ENCODE measurements around the gene FLRT2. TPM values are rescaled to one million over a fixed set of nuclear protein-coding genes. Genes with fewer than 3 reads are reported as not detected.

The FLRT2 gene
- total RNA-seq, 1 experiment from 2014 or later, result not detected

GRCh38 chr14:85599939-85600338, 70.0 kb downstream of the FLRT2 start:
- intact Hi-C loops (cut with micrococcal nuclease; ENCODE audit: unreplicated experiment), result no loop called here
- Mint-ChIP-seq H3K27ac (ENCODE audit: unreplicated experiment) (no peak overlapping the region), H3K4me1 (ENCODE audit: low read depth, unreplicated experiment) (no peaks in the 10 kb centered on the region), H3K4me3 (ENCODE audit: low read depth, unreplicated experiment) (no peak overlapping the region), H3K27me3 (ENCODE audit: unreplicated experiment) (no peaks in the 10 kb centered on the region), H3K9me3 (ENCODE audit: low read depth, unreplicated experiment) (peaks cover 17% of the 10 kb centered on the region), H3K36me3 (ENCODE audit: insufficient read depth, unreplicated experiment) (no peaks in the 10 kb centered on the region)
- no peak for DNase-seq
- CTCF ChIA-PET, result no interaction called here
- no TSS peak for BruUV-seq (replicated peaks)
- TF ChIP-seq, protein P1, sequence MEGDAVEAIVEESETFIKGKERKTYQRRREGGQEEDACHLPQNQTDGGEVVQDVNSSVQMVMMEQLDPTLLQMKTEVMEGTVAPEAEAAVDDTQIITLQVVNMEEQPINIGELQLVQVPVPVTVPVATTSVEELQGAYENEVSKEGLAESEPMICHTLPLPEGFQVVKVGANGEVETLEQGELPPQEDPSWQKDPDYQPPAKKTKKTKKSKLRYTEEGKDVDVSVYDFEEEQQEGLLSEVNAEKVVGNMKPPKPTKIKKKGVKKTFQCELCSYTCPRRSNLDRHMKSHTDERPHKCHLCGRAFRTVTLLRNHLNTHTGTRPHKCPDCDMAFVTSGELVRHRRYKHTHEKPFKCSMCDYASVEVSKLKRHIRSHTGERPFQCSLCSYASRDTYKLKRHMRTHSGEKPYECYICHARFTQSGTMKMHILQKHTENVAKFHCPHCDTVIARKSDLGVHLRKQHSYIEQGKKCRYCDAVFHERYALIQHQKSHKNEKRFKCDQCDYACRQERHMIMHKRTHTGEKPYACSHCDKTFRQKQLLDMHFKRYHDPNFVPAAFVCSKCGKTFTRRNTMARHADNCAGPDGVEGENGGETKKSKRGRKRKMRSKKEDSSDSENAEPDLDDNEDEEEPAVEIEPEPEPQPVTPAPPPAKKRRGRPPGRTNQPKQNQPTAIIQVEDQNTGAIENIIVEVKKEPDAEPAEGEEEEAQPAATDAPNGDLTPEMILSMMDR (IDR thresholded peaks at IDR 0.05; ENCODE audit: unreplicated experiment), result no peak

DNA sequence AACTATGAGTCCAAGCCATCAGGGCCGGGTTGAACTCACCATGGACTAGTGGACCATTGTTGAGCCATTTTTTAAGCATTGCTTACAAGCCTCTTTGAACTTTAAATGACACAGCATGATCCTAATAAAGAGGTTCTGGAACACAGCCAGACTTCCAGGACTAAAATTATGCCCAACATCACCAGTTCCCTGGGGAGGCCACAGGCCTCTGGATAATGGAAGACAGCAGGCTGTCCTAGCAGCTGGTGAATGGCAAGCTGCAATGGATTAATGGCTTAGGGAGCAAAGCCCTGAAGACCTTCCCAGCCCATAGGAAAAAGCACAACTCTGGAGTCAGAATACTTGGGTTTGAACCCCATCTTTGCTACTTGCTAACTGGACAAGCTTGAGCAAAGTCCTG, 71.3 kb downstream of the FLRT2 start:
- TF ChIP-seq, protein P1 (IDR thresholded peaks at IDR 0.05; ENCODE audit: unreplicated experiment), result no peak
- H3K9me3 Mint-ChIP-seq (ENCODE audit: low read depth, unreplicated experiment), result peaks cover 17% of the 10 kb centered on the region
- no peaks in the 10 kb centered on the region for H3K27me3 Mint-ChIP-seq (ENCODE audit: unreplicated experiment)
- H3K27ac Mint-ChIP-seq (ENCODE audit: unreplicated experiment), result no peak overlapping the region
- DNase-seq, result no peak
- H3K36me3 Mint-ChIP-seq (ENCODE audit: insufficient read depth, unreplicated experiment), result no peaks in the 10 kb centered on the region
- no TSS peak for BruUV-seq (replicated peaks)
- CTCF ChIA-PET, result interaction anchor here (0.5 kb wide), 1 partner anchor 11 kb away, joined by 4 read pairs; no protein-coding TSS in a partner anchor
- no peaks in the 10 kb centered on the region for H3K4me1 Mint-ChIP-seq (ENCODE audit: low read depth, unreplicated experiment)
- H3K4me3 Mint-ChIP-seq (ENCODE audit: low read depth, unreplicated experiment), result no peak overlapping the region
- intact Hi-C loops (cut with micrococcal nuclease; ENCODE audit: unreplicated experiment), result no loop called here

- no TSS peak for BruUV-seq (replicated peaks)
- H3K4me3 Mint-ChIP-seq (ENCODE audit: low read depth, unreplicated experiment), result no peak overlapping the region
- H3K36me3 Mint-ChIP-seq (ENCODE audit: insufficient read depth, unreplicated experiment), result no peaks in the 10 kb centered on the region
- no peak for DNase-seq
- H3K4me1 Mint-ChIP-seq (ENCODE audit: low read depth, unreplicated experiment), result no peaks in the 10 kb centered on the region
- no peak overlapping the region for H3K27ac Mint-ChIP-seq (ENCODE audit: unreplicated experiment)
- peaks cover 15% of the 10 kb centered on the region for H3K9me3 Mint-ChIP-seq (ENCODE audit: low read depth, unreplicated experiment)
- intact Hi-C loops (cut with micrococcal nuclease; ENCODE audit: unreplicated experiment), result no loop called here
- CTCF ChIA-PET, result interaction anchor here (0.5 to 0.8 kb wide), 2 partner anchors 10 to 23 kb away, joined by 3 to 4 read pairs; no protein-coding TSS in a partner anchor
- TF ChIP-seq, protein P1 (IDR thresholded peaks at IDR 0.05; ENCODE audit: unreplicated experiment), result no peak
- H3K27me3 Mint-ChIP-seq (ENCODE audit: unreplicated experiment), result no peaks in the 10 kb centered on the region
Observed at GRCh38 chr14:85601690-85602089, 71.7 kb downstream of the FLRT2 start.

DNA sequence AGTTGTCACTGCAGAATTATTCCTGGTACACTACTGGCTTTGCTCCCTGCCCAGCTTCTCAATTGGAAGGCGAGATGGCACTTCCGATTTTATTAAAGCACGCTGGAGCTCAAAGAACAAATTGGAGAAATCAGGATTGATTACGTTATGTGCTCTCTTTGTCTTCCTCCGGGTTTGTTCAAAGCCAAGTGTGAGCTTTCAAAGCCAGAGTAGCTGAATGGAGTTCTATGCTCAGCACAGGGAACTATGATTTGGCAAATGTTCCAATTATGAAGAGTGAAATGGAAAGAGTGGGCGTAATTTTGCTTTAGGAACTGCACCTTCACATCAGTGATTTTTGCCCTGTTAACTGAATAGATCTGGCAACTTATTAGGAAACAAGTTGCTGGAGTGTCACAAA, 72.4 kb downstream of the FLRT2 start:
- BruUV-seq (replicated peaks), result no TSS peak
- no peaks in the 10 kb centered on the region for H3K36me3 Mint-ChIP-seq (ENCODE audit: insufficient read depth, unreplicated experiment)
- peaks cover 18% of the 10 kb centered on the region for H3K9me3 Mint-ChIP-seq (ENCODE audit: low read depth, unreplicated experiment)
- no peak overlapping the region for H3K27ac Mint-ChIP-seq (ENCODE audit: unreplicated experiment)
- CTCF ChIA-PET, result interaction anchor here (0.8 kb wide), 1 partner anchor 23 kb away, joined by 3 read pairs; no protein-coding TSS in a partner anchor
- intact Hi-C loops (cut with micrococcal nuclease; ENCODE audit: unreplicated experiment), result no loop called here
- no peak for DNase-seq
- TF ChIP-seq, protein P1 (IDR thresholded peaks at IDR 0.05; ENCODE audit: unreplicated experiment), result no peak
- no peak overlapping the region for H3K4me3 Mint-ChIP-seq (ENCODE audit: low read depth, unreplicated experiment)
- no peaks in the 10 kb centered on the region for H3K4me1 Mint-ChIP-seq (ENCODE audit: low read depth, unreplicated experiment)
- H3K27me3 Mint-ChIP-seq (ENCODE audit: unreplicated experiment), result no peaks in the 10 kb centered on the region
